ENCODE measurements around the gene TMEM235. TPM values are rescaled to one million over a fixed set of nuclear protein-coding genes. Genes with fewer than 3 reads are reported as not detected.
A peak's percentile ranks its signal among the peaks of the same experiment; 100 is the strongest.

Gene TMEM235
- total and polyA plus RNA-seq, 2 experiments from 2014 or later = not detected

- TF ChIP-seq REST (IDR thresholded peaks at IDR 0.05; ENCODE audit: unreplicated experiment) (no peak), POLR2AphosphoS5 (IDR thresholded peaks at IDR 0.05; ENCODE audit: low read depth) (no peak), ZNF114 (CRISPR knock-in tag; IDR thresholded peaks at IDR 0.05) (no peak), EZH2 (IDR thresholded peaks at IDR 0.05; ENCODE audit: low read depth, unreplicated experiment) (no peak), EZH2phosphoT487 (IDR thresholded peaks at IDR 0.05; ENCODE audit: unreplicated experiment) (no peak), ETS1 (IDR thresholded peaks at IDR 0.05) (no peak)
These were observed 20.3 kb downstream of the TMEM235 start (continued) for GRCh38 chr17:78251773-78252103.

GRCh38 chr17:78252111-78252634 is 20.7 kb downstream of the TMEM235 start:
- Mint-ChIP-seq H3K27me3 (ENCODE audit: insufficient read depth, low read depth, poor library complexity) (peaks cover 17% of the 10 kb centered on the region), H3K27ac (peak overlapping the region; percentile 74; the same call in 1 of the 2 replicates), H3K4me3 (no peak overlapping the region), H3K9me3 (no peaks in the 10 kb centered on the region), H3K4me1 (peaks cover 33% of the 10 kb centered on the region), H3K36me3 (ENCODE audit: low read depth) (no peaks in the 10 kb centered on the region)
- no peaks in the 10 kb centered on the region for H4K20me1 ChIP-seq (replicated peaks; ENCODE audit: insufficient read depth)
- H3K4me1 ChIP-seq (ENCODE audit: insufficient read depth) = peaks cover 12% of the 10 kb centered on the region
- no peak overlapping the region for H3K4me3 ChIP-seq
- no peak overlapping the region for H2AFZ ChIP-seq
- H3K4me2 ChIP-seq = no peak overlapping the region
- H3K27me3 ChIP-seq (ENCODE audit: insufficient read depth) = no peaks in the 10 kb centered on the region
- no peaks in the 10 kb centered on the region for H3K79me2 ChIP-seq (replicated peaks; ENCODE audit: insufficient read depth)
- peaks cover 7% of the 10 kb centered on the region for H3F3A ChIP-seq (replicated peaks; ENCODE audit: low read depth)
- H3K27ac ChIP-seq (ENCODE audit: low read depth) = no peak overlapping the region
- ATAC-seq (no peak), DNase-seq (ENCODE audit: low spot score) (no peak)
- H3K9me2 ChIP-seq (ENCODE audit: insufficient read depth) = no peaks in the 10 kb centered on the region
- no peaks in the 10 kb centered on the region for H3K36me3 ChIP-seq (ENCODE audit: insufficient read depth)
- TF ChIP-seq CREB1 (CRISPR knock-in tag; IDR thresholded peaks at IDR 0.05; ENCODE audit: low read depth) (no peak), STAT1 (IDR thresholded peaks at IDR 0.05; ENCODE audit: unreplicated experiment) (no peak), EZH2 (IDR thresholded peaks at IDR 0.05; ENCODE audit: low read depth, unreplicated experiment) (no peak), EZH2phosphoT487 (IDR thresholded peaks at IDR 0.05; ENCODE audit: unreplicated experiment) (no peak), REST (IDR thresholded peaks at IDR 0.05; ENCODE audit: unreplicated experiment) (no peak), JUNB (IDR thresholded peaks at IDR 0.05; ENCODE audit: unreplicated experiment) (no peak), ZNF114 (CRISPR knock-in tag; IDR thresholded peaks at IDR 0.05) (no peak), ETS1 (IDR thresholded peaks at IDR 0.05) (no peak), ZNF331 (CRISPR knock-in tag; IDR thresholded peaks at IDR 0.05; ENCODE audit: low read depth) (no peak), NANOG (IDR thresholded peaks at IDR 0.05; ENCODE audit: borderline replicate concordance) (no peak)
